ENCODE results near the gene TNIK. TPM values are rescaled to one million over a fixed set of nuclear protein-coding genes. Genes with fewer than 3 reads are reported as not detected.

Gene TNIK
- total and polyA plus RNA-seq, 2 of the 13 experiments (the other 11 are each of a cell fraction or from before 2014, with no cell fraction given): 0.15 to 0.22 TPM

GRCh38 chr3:171086914-171087313 is 373.3 kb downstream of the TNIK start:
- ChIA-PET POLR2A (no interaction called here), CTCF (ENCODE audit: low intra/inter-chr PET ratio, low total read pairs) (no interaction called here)
- TF ChIP-seq ZNF414 (CRISPR knock-in tag; IDR thresholded peaks at IDR 0.05): no peak
- TF ChIP-seq POLR2G (IDR thresholded peaks at IDR 0.05; ENCODE audit: low read depth, low read length): no peak
- no peak for TF ChIP-seq ZNF407 (CRISPR knock-in tag; IDR thresholded peaks at IDR 0.05; ENCODE audit: not compliant biosample characterization)
- TF ChIP-seq ZNF879 (CRISPR knock-in tag; IDR thresholded peaks at IDR 0.05): no peak
- TF ChIP-seq AKAP8 (CRISPR knock-in tag; IDR thresholded peaks at IDR 0.05): no peak
- no peak for TF ChIP-seq FOXJ3 (CRISPR knock-in tag; IDR thresholded peaks at IDR 0.05; ENCODE audit: borderline replicate concordance)
- TF ChIP-seq MED1 (CRISPR knock-in tag; IDR thresholded peaks at IDR 0.05): no peak
- TF ChIP-seq GTF2F1 (IDR thresholded peaks at IDR 0.05; ENCODE audit: low read length): no peak
- no peak for TF ChIP-seq ZNF10 (CRISPR knock-in tag; IDR thresholded peaks at IDR 0.05; ENCODE audit: borderline replicate concordance, low read depth)
- TF ChIP-seq ZNF552 (CRISPR knock-in tag; IDR thresholded peaks at IDR 0.05; ENCODE audit: borderline replicate concordance): no peak
- no peak for TF ChIP-seq SSRP1 (CRISPR knock-in tag; IDR thresholded peaks at IDR 0.05)
- no peak for TF ChIP-seq ZKSCAN8 (CRISPR knock-in tag; IDR thresholded peaks at IDR 0.05; ENCODE audit: borderline replicate concordance)
- TF ChIP-seq BATF2 (CRISPR knock-in tag; IDR thresholded peaks at IDR 0.05): no peak
- intact Hi-C loops (cut with micrococcal nuclease; ENCODE audit: unreplicated experiment): no loop called here
- WGBS (ENCODE audit: low lambda C conversion rate): 91% methylated on average over 1 of the region's 1 CpG
- H2AFZ ChIP-seq (ENCODE audit: low read length): no peak overlapping the region
- no peak for DNase-seq (ENCODE audit: low spot score)
- FAIRE-seq: no peak
- no peaks in the 10 kb centered on the region for H3K9me3 ChIP-seq (ENCODE audit: low read length)
- no peak overlapping the region for H3K4me3 ChIP-seq (replicated peaks in 1 of 3; ENCODE audit: insufficient read depth in 1 of 3, low read depth in 2 of 3, low read length in 3 of 3)
- no peak overlapping the region for H3K4me2 ChIP-seq (ENCODE audit: low read depth, low read length)
- no peak overlapping the region for H3K9ac ChIP-seq (ENCODE audit: insufficient read depth, low read depth, low read length)
- H3K79me2 ChIP-seq (ENCODE audit: insufficient read depth, low read length): no peaks in the 10 kb centered on the region
- no TSS peak for BruUV-seq (replicated peaks)
- no peak for ATAC-seq
- H3K4me1 ChIP-seq (ENCODE audit: insufficient read depth, low read length): peaks cover 44% of the 10 kb centered on the region
- H3K27me3 ChIP-seq (ENCODE audit: control insufficient read depth in 1 of 2, insufficient read depth in 2 of 2, low read length in 2 of 2): no peaks in the 10 kb centered on the region
- no peak overlapping the region for H3K27ac ChIP-seq (ENCODE audit: extremely low read length, insufficient read depth, low read length)
- in situ Hi-C loops (cut with HindIII; ENCODE audit: extremely low pct_ligation_motif_present, low pct_unique_long_range_greater_than_20kb): no loop called here
- H4K20me1 ChIP-seq (ENCODE audit: insufficient read depth, low read length): no peaks in the 10 kb centered on the region
- H3K36me3 ChIP-seq (replicated peaks in 1 of 2; ENCODE audit: control insufficient read depth in 1 of 2, insufficient read depth in 2 of 2, low read length in 2 of 2): no peaks in the 10 kb centered on the region

Data from HepG2 (cell line).